ENCODE data around the gene SULT1A2.
"Not testable (repeated sequence)": the region's sequence is repeated elsewhere in the genome, so short reads cannot be mapped to it uniquely, and the experiment has no call there.

SULT1A2 gene

DNA sequence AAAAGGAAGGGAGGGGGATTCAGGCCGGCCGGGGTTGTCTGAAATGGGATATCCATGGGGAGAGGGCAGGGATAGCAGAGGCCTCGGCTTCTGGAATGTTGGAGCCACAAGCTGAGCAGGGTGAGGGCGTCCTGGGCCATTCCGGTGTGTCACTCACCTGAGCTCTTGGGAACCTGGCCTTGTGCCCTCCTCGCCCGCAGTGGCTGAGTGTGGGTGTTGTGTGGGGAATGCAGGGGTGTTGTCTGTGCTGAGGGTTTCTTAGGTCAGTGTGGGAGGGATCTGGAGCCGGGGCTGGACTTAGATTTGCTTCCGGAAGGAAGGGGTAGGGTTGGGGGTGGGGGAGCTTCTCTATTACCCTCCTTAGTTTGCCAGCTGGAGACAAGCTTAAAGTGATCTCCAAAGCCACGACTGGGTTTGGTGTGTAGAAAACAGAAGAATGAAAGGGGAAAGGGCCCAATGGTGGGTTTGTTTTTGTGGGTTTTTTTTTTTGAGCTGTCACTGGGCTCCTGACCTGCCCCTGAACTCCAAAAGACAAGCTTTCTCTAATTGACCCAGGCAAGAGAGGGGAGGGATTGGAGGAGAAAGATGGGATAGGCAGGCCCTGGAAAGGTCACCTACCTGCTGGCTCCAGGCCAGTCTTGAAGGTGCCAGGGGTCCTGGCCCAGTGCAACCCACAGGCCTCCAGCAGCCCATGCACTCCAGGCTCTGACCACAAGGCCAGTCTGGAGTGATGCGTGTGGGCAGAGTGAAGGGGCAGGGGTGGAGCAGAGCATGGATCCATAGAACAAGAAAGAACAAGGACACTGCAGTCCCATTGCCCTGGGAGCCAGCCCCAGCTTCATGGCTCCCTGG, at the start of gene SULT1A2:
Gene SULT1A2, minus strand, starts transcription at position 211 of the 852 bp plus-strand sequence. CDS start 1,120 bp downstream, outside the sequence.
- DNase-seq (ENCODE audit: low read depth): no peak
- H3K4me1 ChIP-seq (ENCODE audit: control insufficient read depth, insufficient read depth, low read length): peaks cover 4% of the 10 kb centered on the region
- H3K27me3 ChIP-seq (replicated peaks; ENCODE audit: control insufficient read depth, insufficient read depth, low read length): peaks cover 12% of the 10 kb centered on the region
- no peaks in the 10 kb centered on the region for H3K36me3 ChIP-seq (ENCODE audit: control insufficient read depth, insufficient read depth, low read length, severe bottlenecking)
- H3K9ac ChIP-seq (ENCODE audit: low read length): no peak within 1 kb of the TSS
- H3K9me3 ChIP-seq (ENCODE audit: control insufficient read depth, low read length): no peaks in the 10 kb centered on the region
- H3K4me3 ChIP-seq (ENCODE audit: low read length): no peak within 1 kb of the TSS

GRCh38 chr16:28639959-28640358, 43.1 kb upstream of the SULT1A2 start:
- not testable (repeated sequence) for H3K4me1 ChIP-seq (ENCODE audit: control insufficient read depth, insufficient read depth, low read length); H3K36me3 ChIP-seq (ENCODE audit: control insufficient read depth, insufficient read depth, low read length, severe bottlenecking); DNase-seq (ENCODE audit: low read depth); H3K4me3 ChIP-seq (ENCODE audit: low read length); H3K27me3 ChIP-seq (replicated peaks; ENCODE audit: control insufficient read depth, insufficient read depth, low read length); H3K9me3 ChIP-seq (ENCODE audit: control insufficient read depth, low read length); H3K9ac ChIP-seq (ENCODE audit: low read length)

DNA sequence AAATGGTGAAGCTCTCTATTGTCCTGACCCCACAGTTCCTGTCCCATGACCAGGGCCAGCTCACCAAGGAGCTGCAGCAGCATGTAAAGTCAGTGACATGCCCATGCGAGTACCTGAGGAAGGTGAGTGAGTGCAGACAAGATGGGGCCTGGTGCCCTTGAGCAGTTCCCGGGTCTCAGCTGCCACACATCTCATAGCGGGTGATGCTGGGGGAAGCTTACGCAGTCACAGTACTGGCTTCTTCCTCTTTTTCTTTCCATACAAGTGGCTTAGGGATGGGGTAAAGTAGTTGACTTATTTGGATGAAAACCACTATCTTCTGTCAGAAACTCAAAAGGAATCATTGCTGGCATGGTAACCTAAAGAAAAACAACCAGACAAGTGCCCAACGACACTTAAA, 41.5 kb upstream of the SULT1A2 start:
- H3K9me3 ChIP-seq (ENCODE audit: control insufficient read depth, low read length); H3K9ac ChIP-seq (ENCODE audit: low read length); H3K4me1 ChIP-seq (ENCODE audit: control insufficient read depth, insufficient read depth, low read length); H3K27me3 ChIP-seq (replicated peaks; ENCODE audit: control insufficient read depth, insufficient read depth, low read length); DNase-seq (ENCODE audit: low read depth); H3K36me3 ChIP-seq (ENCODE audit: control insufficient read depth, insufficient read depth, low read length, severe bottlenecking); H3K4me3 ChIP-seq (ENCODE audit: low read length): not testable (repeated sequence)

GRCh38 chr16:28637765-28638164, 40.9 kb upstream of the SULT1A2 start, which contains the start of gene NPIPB8:
Gene NPIPB8, plus strand, starts transcription at chr16:28638065. Its CDS starts 296 bp downstream, at chr16:28638361.
- not testable (repeated sequence) for H3K9me3 ChIP-seq (ENCODE audit: control insufficient read depth, low read length); H3K4me1 ChIP-seq (ENCODE audit: control insufficient read depth, insufficient read depth, low read length); H3K36me3 ChIP-seq (ENCODE audit: control insufficient read depth, insufficient read depth, low read length, severe bottlenecking); H3K27me3 ChIP-seq (replicated peaks; ENCODE audit: control insufficient read depth, insufficient read depth, low read length); H3K4me3 ChIP-seq (ENCODE audit: low read length); DNase-seq (ENCODE audit: low read depth); H3K9ac ChIP-seq (ENCODE audit: low read length)

DNA sequence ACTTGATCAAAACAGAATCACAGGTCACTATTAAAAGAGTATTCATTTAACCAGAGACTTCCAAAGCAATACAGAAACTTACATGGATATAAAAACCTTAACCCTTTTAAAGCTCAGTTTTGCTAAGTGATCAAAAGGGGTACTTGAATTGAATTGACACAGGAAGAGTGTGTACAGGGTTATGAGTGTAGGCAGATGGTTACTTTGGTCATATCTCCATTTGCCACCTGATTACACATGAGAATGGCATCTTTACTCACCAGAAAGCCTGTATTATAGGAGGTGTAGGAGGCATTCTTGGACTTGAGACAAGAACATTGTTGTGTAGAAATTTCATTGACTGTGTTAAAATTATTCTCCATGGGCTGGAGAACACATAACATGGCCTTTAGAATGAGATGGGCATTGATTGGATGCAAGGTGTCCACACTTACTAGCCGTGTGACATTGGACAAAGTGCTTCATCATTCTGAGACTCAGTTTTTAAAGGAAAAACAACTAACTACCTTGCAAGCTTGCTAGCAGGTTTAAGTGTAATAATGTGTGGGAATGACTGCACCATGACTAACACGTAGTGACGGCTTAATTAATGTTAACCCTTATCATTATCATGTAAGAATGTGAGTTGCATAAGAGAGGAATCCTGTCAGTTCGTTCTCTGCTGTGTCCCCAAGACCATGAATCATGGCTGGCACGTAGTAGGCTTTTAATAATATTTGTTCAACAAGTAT, 39.4 kb upstream of the SULT1A2 start:
- not testable (repeated sequence) for H3K4me1 ChIP-seq (ENCODE audit: control insufficient read depth, insufficient read depth, low read length); H3K9me3 ChIP-seq (ENCODE audit: control insufficient read depth, low read length); H3K9ac ChIP-seq (ENCODE audit: low read length); H3K4me3 ChIP-seq (ENCODE audit: low read length); H3K36me3 ChIP-seq (ENCODE audit: control insufficient read depth, insufficient read depth, low read length, severe bottlenecking); H3K27me3 ChIP-seq (replicated peaks; ENCODE audit: control insufficient read depth, insufficient read depth, low read length)
- DNase-seq (ENCODE audit: low read depth): peak; percentile 36

- not testable (repeated sequence) for H3K27me3 ChIP-seq (replicated peaks; ENCODE audit: control insufficient read depth, insufficient read depth, low read length); DNase-seq (ENCODE audit: low read depth); H3K9me3 ChIP-seq (ENCODE audit: control insufficient read depth, low read length); H3K9ac ChIP-seq (ENCODE audit: low read length); H3K36me3 ChIP-seq (ENCODE audit: control insufficient read depth, insufficient read depth, low read length, severe bottlenecking); H3K4me1 ChIP-seq (ENCODE audit: control insufficient read depth, insufficient read depth, low read length); H3K4me3 ChIP-seq (ENCODE audit: low read length)
Measured at GRCh38 chr16:28630905-28631304, 34.1 kb upstream of the SULT1A2 start.

GRCh38 chr16:28623172-28623711, 26.4 kb upstream of the SULT1A2 start:
- H3K9me3 ChIP-seq (ENCODE audit: control insufficient read depth, low read length): no peaks in the 10 kb centered on the region
- H3K4me3 ChIP-seq (ENCODE audit: low read length): peak overlapping the region; percentile 65
- H3K27me3 ChIP-seq (replicated peaks; ENCODE audit: control insufficient read depth, insufficient read depth, low read length): peaks cover 4% of the 10 kb centered on the region
- DNase-seq (ENCODE audit: low read depth): no peak
- H3K4me1 ChIP-seq (ENCODE audit: control insufficient read depth, insufficient read depth, low read length): no peaks in the 10 kb centered on the region
- no peaks in the 10 kb centered on the region for H3K36me3 ChIP-seq (ENCODE audit: control insufficient read depth, insufficient read depth, low read length, severe bottlenecking)
- H3K9ac ChIP-seq (ENCODE audit: low read length): peak overlapping the region; percentile 34

- not testable (repeated sequence) for H3K4me3 ChIP-seq (ENCODE audit: low read length); H3K27me3 ChIP-seq (replicated peaks; ENCODE audit: control insufficient read depth, insufficient read depth, low read length); DNase-seq (ENCODE audit: low read depth); H3K4me1 ChIP-seq (ENCODE audit: control insufficient read depth, insufficient read depth, low read length); H3K9ac ChIP-seq (ENCODE audit: low read length); H3K36me3 ChIP-seq (ENCODE audit: control insufficient read depth, insufficient read depth, low read length, severe bottlenecking); H3K9me3 ChIP-seq (ENCODE audit: control insufficient read depth, low read length)
Measured at GRCh38 chr16:28622532-28623171, 25.8 kb upstream of the SULT1A2 start.

DNA sequence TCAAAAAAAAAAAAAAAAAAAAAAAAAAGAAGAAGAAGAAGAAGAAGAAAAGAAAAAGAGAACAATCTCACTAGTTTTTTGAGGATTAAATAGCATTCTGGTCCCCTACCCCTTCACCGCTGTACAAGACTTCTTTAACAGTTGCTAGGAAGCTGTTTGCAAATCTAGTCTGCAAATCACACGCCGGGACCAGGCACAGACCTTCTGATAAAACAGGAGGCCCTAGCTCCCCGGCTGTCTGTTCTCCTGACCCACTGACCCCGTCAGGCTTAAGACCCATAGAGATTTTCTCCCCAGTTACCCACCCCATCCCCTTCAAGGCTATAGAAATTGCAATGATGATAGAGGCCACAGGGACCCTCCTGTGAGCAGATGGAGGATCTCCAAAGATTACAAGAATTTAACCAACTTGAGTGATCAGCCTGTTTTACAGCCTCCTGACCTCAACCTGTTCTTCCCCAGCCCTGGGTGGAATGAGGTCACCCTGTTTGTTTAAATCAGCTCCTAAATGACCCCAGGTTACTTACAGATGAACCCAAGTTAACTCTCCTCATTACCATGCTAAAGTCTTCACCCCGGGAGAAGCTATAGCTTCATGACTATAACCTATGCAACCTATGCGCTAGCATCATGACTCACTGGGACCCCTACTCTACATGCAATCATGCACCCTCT, 24.8 kb upstream of the SULT1A2 start:
- Histone ChIP-seq H3K36me3 (ENCODE audit: control insufficient read depth, insufficient read depth, low read length, severe bottlenecking) (no peaks in the 10 kb centered on the region), H3K4me3 (ENCODE audit: low read length) (no peak overlapping the region), H3K4me1 (ENCODE audit: control insufficient read depth, insufficient read depth, low read length) (peaks cover 7% of the 10 kb centered on the region), H3K27me3 (replicated peaks; ENCODE audit: control insufficient read depth, insufficient read depth, low read length) (peaks cover 4% of the 10 kb centered on the region), H3K9ac (ENCODE audit: low read length) (no peak overlapping the region), H3K9me3 (ENCODE audit: control insufficient read depth, low read length) (no peaks in the 10 kb centered on the region)
- no peak for DNase-seq (ENCODE audit: low read depth)

DNA sequence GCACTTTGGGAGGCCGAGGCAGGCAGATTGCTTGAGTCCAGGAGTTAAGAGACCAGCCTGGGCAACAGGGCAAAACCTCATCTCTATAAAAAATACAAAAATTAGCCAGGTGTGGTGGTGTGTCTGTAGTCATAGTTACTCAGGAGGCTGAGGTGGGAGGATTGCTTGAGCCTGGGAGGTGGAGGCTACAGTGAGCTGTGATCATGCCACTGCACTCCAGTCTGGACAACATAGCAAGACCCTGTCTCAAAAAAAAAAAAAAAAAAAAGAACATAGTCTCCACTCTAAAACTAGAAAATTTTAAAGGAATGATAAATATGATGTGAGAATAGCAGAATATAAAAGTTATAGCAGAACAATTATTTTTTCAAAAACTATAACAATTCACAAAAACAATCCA, 23.5 kb upstream of the SULT1A2 start:
- DNase-seq (ENCODE audit: low read depth); H3K27me3 ChIP-seq (replicated peaks; ENCODE audit: control insufficient read depth, insufficient read depth, low read length); H3K9me3 ChIP-seq (ENCODE audit: control insufficient read depth, low read length); H3K36me3 ChIP-seq (ENCODE audit: control insufficient read depth, insufficient read depth, low read length, severe bottlenecking); H3K4me3 ChIP-seq (ENCODE audit: low read length); H3K4me1 ChIP-seq (ENCODE audit: control insufficient read depth, insufficient read depth, low read length); H3K9ac ChIP-seq (ENCODE audit: low read length): not testable (repeated sequence)

Data from adipocyte (in vitro differentiated cells).